Endothelial cell of hepatic sinusoid (primary cell): Measurements from ENCODE around the gene PACS1.

Source experiments
- in situ Hi-C: cut with HindIII; loops from 2 replicates; pipeline ENCODE4 v1.10.0; 2017; ENCODE audit warnings: low sequenced_read_pairs

PACS1 gene

GRCh38 chr11:66219846-66220565, 149.9 kb downstream of the PACS1 start:
- in situ Hi-C loops: loop anchor here (5.0 kb wide), 2 partner anchors 32 to 62 kb away; no protein-coding TSS in a partner anchor

- in situ Hi-C loops: no loop called here
Measured at GRCh38 chr11:66220566-66220935, 150.5 kb downstream of the PACS1 start.

DNA sequence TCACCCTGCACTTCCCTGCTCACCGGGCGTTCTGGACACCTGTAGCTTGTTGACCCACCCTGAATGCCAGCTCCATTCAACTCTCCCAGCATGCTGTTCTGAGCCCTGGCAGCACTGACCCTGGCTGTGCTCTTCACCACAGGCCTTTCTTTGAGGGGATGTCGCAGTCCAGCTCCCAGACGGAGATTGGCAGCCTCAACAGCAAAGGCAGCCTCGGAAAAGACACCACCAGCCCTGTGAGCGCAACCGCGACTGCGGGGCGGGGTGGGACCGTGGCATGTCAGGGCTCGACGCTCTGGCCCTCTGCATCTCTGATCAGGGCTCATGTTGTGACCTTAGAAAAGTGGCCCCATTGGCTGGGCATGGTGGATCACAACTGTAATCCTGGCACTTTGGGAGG, 150.9 kb downstream of the PACS1 start:
- in situ Hi-C loops: no loop called here

GRCh38 chr11:66221726-66222236, 151.7 kb downstream of the PACS1 start:
- in situ Hi-C loops: no loop called here

DNA sequence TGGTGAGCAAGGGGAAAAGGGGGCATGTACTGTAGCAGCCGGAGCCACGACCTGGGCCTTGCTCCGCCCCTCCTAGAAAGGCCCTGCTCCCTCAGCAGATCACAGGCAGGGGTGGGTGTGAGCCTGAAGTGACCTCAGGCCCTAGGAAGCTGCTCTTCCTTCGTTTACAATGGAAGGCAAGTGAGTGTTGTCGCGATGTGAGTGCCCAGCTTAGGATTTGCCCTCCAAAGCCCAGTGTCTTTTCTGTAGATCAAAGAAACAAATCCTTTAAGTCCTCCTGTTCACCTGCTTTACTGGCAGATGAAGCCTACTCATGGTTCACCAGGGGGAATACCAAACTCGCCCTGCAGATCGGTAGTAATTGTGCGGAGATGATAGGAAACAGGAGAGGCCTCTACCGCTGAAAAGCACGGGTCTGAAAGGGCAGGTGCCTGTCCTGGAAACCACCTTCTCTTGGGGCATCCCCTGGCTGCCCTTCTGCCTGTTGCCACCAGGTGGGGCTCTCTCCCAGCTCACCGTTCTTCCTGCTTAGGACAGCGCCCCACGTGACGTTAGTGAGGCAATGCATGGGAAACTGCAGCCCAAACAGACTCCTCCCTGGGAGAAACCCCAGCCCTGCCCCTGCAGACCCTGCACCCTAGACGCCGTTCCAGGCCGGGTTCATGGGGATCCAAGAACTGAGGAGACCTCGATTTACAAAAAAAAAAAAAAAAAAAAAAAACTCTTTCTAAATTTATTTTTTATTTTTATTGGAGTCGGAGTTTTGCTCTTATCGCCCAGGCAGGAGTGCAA, 152.5 kb downstream of the PACS1 start:
- in situ Hi-C loops: no loop called here

DNA sequence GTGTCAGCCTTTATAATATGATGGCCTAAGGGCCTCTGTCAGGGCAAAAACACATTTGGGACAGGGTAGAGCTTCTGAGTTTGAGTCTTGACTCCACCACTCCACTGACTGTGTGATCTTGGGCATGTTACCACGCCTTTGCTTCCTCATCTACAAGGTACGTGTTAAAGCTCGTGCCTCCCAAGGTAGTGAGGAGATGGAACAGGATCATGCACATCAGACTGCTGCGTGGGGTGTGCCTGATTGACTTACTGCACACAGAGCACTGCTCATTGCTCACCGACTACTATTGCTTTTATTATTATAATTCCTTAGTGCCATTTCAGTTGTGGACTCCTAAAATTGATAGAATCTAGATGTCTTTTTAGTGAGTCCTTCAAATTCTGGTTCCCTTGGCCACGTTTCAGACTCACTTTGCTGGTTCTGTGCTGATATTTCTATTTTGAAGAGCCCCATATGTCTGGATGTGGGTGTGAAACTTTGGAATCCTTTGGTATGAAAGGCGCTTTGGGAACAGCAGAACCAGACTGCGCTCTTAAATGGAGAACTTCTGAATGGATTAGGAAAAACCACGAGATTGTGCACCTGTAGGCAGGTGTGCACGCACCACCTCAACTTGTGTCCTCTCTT, 154.3 kb downstream of the PACS1 start:
- in situ Hi-C loops: no loop called here

DNA sequence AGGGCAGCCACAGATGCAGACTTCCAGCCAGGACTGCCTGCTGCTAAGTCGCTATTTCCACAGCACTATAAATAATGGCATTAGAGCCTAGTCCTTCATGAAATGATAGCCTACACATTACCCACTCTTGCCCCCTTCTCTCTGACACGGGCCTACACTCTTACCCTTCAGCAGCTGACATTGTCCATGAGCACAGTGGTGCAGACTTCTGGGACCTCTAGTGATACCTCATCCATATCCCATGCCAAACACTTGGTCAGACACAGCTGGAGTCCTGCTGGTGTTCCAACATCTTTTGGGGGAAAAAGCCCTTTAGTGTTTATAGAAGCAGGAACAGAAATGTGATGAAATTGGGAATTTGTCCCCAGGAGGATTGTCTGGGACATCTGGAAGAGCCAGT, 155.0 kb downstream of the PACS1 start:
- in situ Hi-C loops: no loop called here

- in situ Hi-C loops: no loop called here
Measured at GRCh38 chr11:66226101-66226500, 156.0 kb downstream of the PACS1 start.

- in situ Hi-C loops: no loop called here
Measured at GRCh38 chr11:66227700-66228099, 157.6 kb downstream of the PACS1 start.

- in situ Hi-C loops: no loop called here
Measured at GRCh38 chr11:66228521-66228920, 158.4 kb downstream of the PACS1 start.

DNA sequence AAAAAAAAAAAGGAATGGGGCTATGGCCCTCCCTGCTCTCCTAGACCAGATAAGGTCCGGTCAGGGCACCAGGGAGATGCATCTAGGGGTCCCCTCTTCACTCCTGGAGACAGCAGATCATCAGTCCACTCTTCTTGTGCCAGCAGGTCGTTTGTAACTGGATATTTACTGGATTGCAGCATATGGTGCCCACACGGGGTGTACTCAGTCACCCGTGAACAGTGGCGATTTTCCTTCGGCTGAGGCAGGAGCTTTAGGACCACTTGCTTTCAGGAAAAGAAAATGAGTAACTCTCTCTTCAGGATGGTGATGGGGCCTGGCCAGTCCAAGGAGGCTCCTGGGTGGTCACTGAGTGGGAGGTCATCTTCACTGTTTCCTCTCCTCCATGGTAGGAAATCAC, 160.1 kb downstream of the PACS1 start:
- in situ Hi-C loops: no loop called here

GRCh38 chr11:66230978-66231377, 160.9 kb downstream of the PACS1 start:
- in situ Hi-C loops: no loop called here

- in situ Hi-C loops: no loop called here
Measured at GRCh38 chr11:66231561-66231960, 161.5 kb downstream of the PACS1 start.

DNA sequence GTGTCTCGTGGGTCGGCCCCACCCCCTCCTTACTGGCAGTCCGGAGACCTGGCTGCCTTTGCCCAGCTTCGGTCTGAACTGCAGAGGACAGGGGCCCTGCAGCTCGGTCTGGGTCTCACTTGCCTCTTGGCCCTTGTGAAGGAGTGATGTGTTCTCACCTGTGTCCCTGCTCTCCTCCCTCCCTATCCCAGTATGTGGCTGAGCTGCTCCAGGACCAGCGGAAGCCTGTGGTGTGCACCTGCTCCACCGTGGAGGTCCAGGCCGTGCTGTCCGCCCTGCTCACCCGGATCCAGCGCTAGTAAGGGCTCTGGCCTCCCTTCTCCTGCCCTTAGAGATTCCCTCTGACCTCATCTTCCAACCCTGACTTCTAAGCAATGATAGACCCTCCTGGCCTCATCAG, 162.7 kb downstream of the PACS1 start:
- in situ Hi-C loops: no loop called here

GRCh38 chr11:66233301-66233700, 163.2 kb downstream of the PACS1 start:
- in situ Hi-C loops: no loop called here

GRCh38 chr11:66235141-66235540, 165.1 kb downstream of the PACS1 start:
- in situ Hi-C loops: no loop called here

GRCh38 chr11:66237867-66238266, 167.8 kb downstream of the PACS1 start:
- in situ Hi-C loops: no loop called here

GRCh38 chr11:66238786-66239413, 168.8 kb downstream of the PACS1 start:
- in situ Hi-C loops: no loop called here

- in situ Hi-C loops: no loop called here
Measured at GRCh38 chr11:66239511-66239910, 169.4 kb downstream of the PACS1 start.

- in situ Hi-C loops: no loop called here
Measured at GRCh38 chr11:66239998-66240780, 170.1 kb downstream of the PACS1 start.

- in situ Hi-C loops: no loop called here
Measured at GRCh38 chr11:66240781-66241136, 170.7 kb downstream of the PACS1 start.
